ENCODE measurements around the gene DTHD1. TPM values are rescaled to one million over a fixed set of nuclear protein-coding genes. Genes with fewer than 3 reads are reported as not detected.

DTHD1 gene
- total and polyA plus RNA-seq, 8 donors: 1.2 TPM; not detected in 7

GRCh38 chr4:36328130-36328529 is 46.7 kb downstream of the DTHD1 start:
- DNase-seq: no peak
- Histone ChIP-seq H3K9me3 (no peaks in the 10 kb centered on the region), H3K27me3 (no peaks in the 10 kb centered on the region), H3K4me3 (no peak overlapping the region), H3K36me3 (no peaks in the 10 kb centered on the region), H3K4me1 (no peaks in the 10 kb centered on the region), H3K27ac (no peak overlapping the region)
- WGBS, 5 donors: 78 to 82% (median 79%) methylated on average over 9 of the region's 9 CpGs
- TF ChIP-seq, protein P1, sequence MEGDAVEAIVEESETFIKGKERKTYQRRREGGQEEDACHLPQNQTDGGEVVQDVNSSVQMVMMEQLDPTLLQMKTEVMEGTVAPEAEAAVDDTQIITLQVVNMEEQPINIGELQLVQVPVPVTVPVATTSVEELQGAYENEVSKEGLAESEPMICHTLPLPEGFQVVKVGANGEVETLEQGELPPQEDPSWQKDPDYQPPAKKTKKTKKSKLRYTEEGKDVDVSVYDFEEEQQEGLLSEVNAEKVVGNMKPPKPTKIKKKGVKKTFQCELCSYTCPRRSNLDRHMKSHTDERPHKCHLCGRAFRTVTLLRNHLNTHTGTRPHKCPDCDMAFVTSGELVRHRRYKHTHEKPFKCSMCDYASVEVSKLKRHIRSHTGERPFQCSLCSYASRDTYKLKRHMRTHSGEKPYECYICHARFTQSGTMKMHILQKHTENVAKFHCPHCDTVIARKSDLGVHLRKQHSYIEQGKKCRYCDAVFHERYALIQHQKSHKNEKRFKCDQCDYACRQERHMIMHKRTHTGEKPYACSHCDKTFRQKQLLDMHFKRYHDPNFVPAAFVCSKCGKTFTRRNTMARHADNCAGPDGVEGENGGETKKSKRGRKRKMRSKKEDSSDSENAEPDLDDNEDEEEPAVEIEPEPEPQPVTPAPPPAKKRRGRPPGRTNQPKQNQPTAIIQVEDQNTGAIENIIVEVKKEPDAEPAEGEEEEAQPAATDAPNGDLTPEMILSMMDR (IDR thresholded peaks at IDR 0.05): no peak
- TF ChIP-seq EP300 (IDR thresholded peaks at IDR 0.05): no peak
- no peak for TF ChIP-seq POLR2AphosphoS5 (IDR thresholded peaks at IDR 0.05)
- TF ChIP-seq POLR2A (IDR thresholded peaks at IDR 0.05): no peak
- intact Hi-C loops (cut with DNase I; ENCODE audit: low total_unique reads): no loop called here

- Histone ChIP-seq H3K27me3 (no peaks in the 10 kb centered on the region), H3K36me3 (no peaks in the 10 kb centered on the region), H3K27ac (no peak overlapping the region), H3K9me3 (no peaks in the 10 kb centered on the region), H3K4me3 (no peak overlapping the region), H3K4me1 (no peaks in the 10 kb centered on the region)
- no peak for DNase-seq
- TF ChIP-seq, protein P1 (IDR thresholded peaks at IDR 0.05): no peak
- TF ChIP-seq POLR2A (IDR thresholded peaks at IDR 0.05) (no peak), POLR2AphosphoS5 (IDR thresholded peaks at IDR 0.05) (no peak), EP300 (IDR thresholded peaks at IDR 0.05) (no peak)
- 72 to 86% (median 82%) methylated on average over 2 of the region's 2 CpGs for WGBS, 5 donors
- intact Hi-C loops (cut with DNase I; ENCODE audit: low total_unique reads): no loop called here
Observed at GRCh38 chr4:36329228-36329627, 47.8 kb downstream of the DTHD1 start.

- no peaks in the 10 kb centered on the region for H3K9me3 ChIP-seq
- H3K4me1 ChIP-seq: no peaks in the 10 kb centered on the region
- no peaks in the 10 kb centered on the region for H3K27me3 ChIP-seq
- no peaks in the 10 kb centered on the region for H3K36me3 ChIP-seq
- intact Hi-C loops (cut with DNase I; ENCODE audit: low total_unique reads): no loop called here
- TF ChIP-seq, protein P1 (IDR thresholded peaks at IDR 0.05): no peak
- TF ChIP-seq POLR2A (IDR thresholded peaks at IDR 0.05) (no peak), POLR2AphosphoS5 (IDR thresholded peaks at IDR 0.05) (no peak), EP300 (IDR thresholded peaks at IDR 0.05) (no peak)
- H3K4me3 ChIP-seq: no peak overlapping the region
- H3K27ac ChIP-seq: no peak overlapping the region
- no peak for DNase-seq
- WGBS, 5 donors: 72 to 83% (median 82%) methylated on average over 1 of the region's 1 CpG
Observed at GRCh38 chr4:36330796-36331195, 49.4 kb downstream of the DTHD1 start.

DNA sequence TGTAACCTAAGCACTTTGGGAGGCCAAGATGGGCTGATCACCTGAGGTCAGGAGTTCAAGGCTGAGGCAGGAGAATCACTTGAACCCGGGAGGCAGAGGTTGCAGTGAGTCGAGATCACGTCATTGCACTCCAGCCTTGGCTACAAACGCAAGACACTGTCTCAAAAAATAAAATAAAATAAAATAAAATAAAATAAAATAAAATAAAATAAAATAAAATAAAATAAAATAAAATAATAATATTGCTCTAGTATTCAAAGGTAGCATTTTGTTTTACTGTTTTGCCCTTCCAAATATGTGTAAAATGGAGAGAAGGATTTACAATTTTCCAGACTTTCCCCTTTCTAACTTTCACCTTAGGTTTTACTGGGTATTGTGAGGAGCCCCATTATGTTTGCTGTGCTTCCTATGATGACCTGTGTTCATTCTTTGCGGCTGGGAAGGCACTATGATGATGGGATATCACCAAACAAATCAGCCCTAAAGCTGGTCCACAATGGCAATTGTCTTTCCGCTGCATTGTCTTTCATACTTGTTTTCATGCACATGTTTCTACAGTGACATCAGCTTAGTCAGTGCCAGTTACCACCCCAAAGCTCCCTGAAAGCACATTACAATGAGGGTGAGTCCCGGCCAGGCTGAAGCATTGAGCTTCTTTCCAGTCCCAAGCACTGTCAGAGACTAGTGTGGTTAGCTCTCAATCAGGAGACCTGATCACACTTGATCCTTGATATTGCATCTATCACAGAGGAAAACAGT is 50.8 kb downstream of the DTHD1 start:
- Histone ChIP-seq H3K4me3 (no peak overlapping the region), H3K27me3 (no peaks in the 10 kb centered on the region), H3K9me3 (no peaks in the 10 kb centered on the region), H3K27ac (no peak overlapping the region), H3K36me3 (no peaks in the 10 kb centered on the region), H3K4me1 (no peaks in the 10 kb centered on the region)
- DNase-seq: no peak
- TF ChIP-seq EP300 (IDR thresholded peaks at IDR 0.05) (no peak), POLR2A (IDR thresholded peaks at IDR 0.05) (no peak), POLR2AphosphoS5 (IDR thresholded peaks at IDR 0.05) (no peak)
- TF ChIP-seq, protein P1 (IDR thresholded peaks at IDR 0.05): no peak
- intact Hi-C loops (cut with DNase I; ENCODE audit: low total_unique reads): no loop called here
- WGBS, 5 donors: 76 to 92% (median 88%) methylated on average over 7 of the region's 7 CpGs

Measured in stomach (tissue), 9 donors.